Ishikawa (cell line): ENCODE results near the gene CARS1.

Source experiments
- CEBPB ChIP-seq: IDR thresholded peaks from 2 replicates; pipeline ENCODE4 v1.6.1; 2012
- CREB1 ChIP-seq: IDR thresholded peaks from 2 replicates; pipeline ENCODE4 v1.6.1; 2012; ENCODE audit warnings: low read depth
- EGR1 ChIP-seq: IDR thresholded peaks from 2 replicates; pipeline ENCODE4 v1.6.1; 2012
- EP300 ChIP-seq: IDR thresholded peaks from 2 replicates; pipeline ENCODE4 v1.6.1; 2012; ENCODE audit warnings: borderline replicate concordance
- FOXM1 ChIP-seq: IDR thresholded peaks from 2 replicates; pipeline ENCODE4 v1.6.1; 2012; ENCODE audit warnings: low read depth, borderline replicate concordance
- NFIC ChIP-seq: IDR thresholded peaks from 2 replicates; pipeline ENCODE4 v1.6.1; 2012
- RAD21 ChIP-seq: IDR thresholded peaks from 2 replicates; pipeline ENCODE4 v1.6.1; 2012; ENCODE audit warnings: low read depth
- TAF1 ChIP-seq: IDR thresholded peaks from 2 replicates; pipeline ENCODE4 v1.6.1; 2012; ENCODE audit warnings: low read depth, mild to moderate bottlenecking
- TCF12 ChIP-seq: IDR thresholded peaks from 2 replicates; pipeline ENCODE4 v1.6.1; 2012; ENCODE audit warnings: low read depth
- TEAD4 ChIP-seq: IDR thresholded peaks from 2 replicates; pipeline ENCODE4 v1.6.1; 2012
- YY1 ChIP-seq: IDR thresholded peaks from 2 replicates; pipeline ENCODE4 v1.6.1; 2012; ENCODE audit warnings: low read depth
- ZBTB7A ChIP-seq: IDR thresholded peaks from 2 replicates; pipeline ENCODE4 v1.6.1; 2012; ENCODE audit warnings: low read depth
- TF ChIP-seq, protein P1 (sequence below): IDR thresholded peaks from 2 replicates; pipeline ENCODE4 v1.6.1; 2012; ENCODE audit warnings: low read depth, mild to moderate bottlenecking
- TF ChIP-seq, protein P2 (sequence below): IDR thresholded peaks from 2 replicates; pipeline ENCODE4 v1.6.1; 2012
- TF ChIP-seq, protein P3 (sequence below): IDR thresholded peaks from 2 replicates; pipeline ENCODE4 v1.6.1; 2012

Gene CARS1

DNA sequence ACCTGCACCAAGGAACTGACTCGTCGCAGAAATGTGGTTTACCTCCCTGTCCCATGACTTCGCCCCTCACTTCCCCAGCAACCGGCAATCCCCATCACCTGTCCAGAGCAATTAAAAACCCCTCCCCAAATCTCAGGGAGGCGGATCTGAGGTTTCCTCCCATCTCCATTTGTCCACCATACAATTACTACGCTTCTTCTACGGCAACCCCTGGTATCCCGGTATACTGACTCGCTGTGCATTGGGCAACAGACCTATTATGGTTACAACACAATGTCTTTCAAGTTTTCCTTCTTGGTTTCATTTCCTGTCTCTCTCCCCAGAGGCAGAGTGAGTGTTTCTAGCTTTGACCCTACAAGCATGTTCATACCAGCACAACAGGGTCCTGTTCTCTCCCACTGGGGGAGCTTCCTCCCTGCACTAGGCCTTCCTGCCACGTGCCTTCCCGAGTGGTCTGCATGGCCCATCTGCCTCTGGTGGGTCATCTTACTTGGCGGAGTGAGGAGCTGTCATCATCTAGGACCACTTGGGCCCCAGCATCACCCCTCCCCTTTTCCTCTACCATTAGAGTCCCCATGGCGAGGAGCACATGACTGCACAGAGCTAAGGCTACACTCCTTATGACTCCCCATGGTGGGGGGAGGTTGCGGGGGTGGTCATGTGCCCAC, 34.8 kb downstream of the CARS1 start:
- TF ChIP-seq TEAD4 (no peak), RAD21 (no peak), TCF12 (no peak), CEBPB (no peak), EP300 (no peak), YY1 (no peak), EGR1 (no peak), FOXM1 (no peak), TAF1 (no peak), ZBTB7A (no peak), NFIC (no peak), CREB1 (no peak)
- TF ChIP-seq, protein P1, sequence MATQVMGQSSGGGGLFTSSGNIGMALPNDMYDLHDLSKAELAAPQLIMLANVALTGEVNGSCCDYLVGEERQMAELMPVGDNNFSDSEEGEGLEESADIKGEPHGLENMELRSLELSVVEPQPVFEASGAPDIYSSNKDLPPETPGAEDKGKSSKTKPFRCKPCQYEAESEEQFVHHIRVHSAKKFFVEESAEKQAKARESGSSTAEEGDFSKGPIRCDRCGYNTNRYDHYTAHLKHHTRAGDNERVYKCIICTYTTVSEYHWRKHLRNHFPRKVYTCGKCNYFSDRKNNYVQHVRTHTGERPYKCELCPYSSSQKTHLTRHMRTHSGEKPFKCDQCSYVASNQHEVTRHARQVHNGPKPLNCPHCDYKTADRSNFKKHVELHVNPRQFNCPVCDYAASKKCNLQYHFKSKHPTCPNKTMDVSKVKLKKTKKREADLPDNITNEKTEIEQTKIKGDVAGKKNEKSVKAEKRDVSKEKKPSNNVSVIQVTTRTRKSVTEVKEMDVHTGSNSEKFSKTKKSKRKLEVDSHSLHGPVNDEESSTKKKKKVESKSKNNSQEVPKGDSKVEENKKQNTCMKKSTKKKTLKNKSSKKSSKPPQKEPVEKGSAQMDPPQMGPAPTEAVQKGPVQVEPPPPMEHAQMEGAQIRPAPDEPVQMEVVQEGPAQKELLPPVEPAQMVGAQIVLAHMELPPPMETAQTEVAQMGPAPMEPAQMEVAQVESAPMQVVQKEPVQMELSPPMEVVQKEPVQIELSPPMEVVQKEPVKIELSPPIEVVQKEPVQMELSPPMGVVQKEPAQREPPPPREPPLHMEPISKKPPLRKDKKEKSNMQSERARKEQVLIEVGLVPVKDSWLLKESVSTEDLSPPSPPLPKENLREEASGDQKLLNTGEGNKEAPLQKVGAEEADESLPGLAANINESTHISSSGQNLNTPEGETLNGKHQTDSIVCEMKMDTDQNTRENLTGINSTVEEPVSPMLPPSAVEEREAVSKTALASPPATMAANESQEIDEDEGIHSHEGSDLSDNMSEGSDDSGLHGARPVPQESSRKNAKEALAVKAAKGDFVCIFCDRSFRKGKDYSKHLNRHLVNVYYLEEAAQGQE = no peak
- TF ChIP-seq, protein P2, sequence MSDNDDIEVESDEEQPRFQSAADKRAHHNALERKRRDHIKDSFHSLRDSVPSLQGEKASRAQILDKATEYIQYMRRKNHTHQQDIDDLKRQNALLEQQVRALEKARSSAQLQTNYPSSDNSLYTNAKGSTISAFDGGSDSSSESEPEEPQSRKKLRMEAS = no peak
- TF ChIP-seq, protein P3, sequence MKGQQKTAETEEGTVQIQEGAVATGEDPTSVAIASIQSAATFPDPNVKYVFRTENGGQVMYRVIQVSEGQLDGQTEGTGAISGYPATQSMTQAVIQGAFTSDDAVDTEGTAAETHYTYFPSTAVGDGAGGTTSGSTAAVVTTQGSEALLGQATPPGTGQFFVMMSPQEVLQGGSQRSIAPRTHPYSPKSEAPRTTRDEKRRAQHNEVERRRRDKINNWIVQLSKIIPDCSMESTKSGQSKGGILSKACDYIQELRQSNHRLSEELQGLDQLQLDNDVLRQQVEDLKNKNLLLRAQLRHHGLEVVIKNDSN = no peak

DNA sequence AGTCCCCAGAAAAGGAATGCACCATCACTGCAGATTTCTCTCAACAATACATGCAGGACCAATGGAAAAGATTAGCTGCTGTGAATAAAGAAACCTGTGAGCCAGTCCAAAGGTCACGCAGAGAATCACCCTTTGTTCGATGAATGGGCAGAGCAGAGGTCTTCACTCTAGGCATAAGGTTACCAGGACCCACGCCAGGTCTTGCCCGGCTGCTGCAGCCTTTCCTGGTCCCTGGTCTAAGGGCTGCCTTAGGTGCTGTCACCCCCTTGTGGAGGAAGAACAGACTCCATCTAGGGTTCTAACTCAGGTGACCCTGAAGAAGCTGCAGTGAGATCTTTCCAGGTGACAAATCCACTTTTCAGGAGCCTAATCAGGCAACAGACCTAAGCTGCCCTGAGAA, 36.1 kb downstream of the CARS1 start:
- no peak for TF ChIP-seq CEBPB
- no peak for TF ChIP-seq FOXM1
- TF ChIP-seq RAD21 = peak; percentile 83
- TF ChIP-seq TAF1 = no peak

DNA sequence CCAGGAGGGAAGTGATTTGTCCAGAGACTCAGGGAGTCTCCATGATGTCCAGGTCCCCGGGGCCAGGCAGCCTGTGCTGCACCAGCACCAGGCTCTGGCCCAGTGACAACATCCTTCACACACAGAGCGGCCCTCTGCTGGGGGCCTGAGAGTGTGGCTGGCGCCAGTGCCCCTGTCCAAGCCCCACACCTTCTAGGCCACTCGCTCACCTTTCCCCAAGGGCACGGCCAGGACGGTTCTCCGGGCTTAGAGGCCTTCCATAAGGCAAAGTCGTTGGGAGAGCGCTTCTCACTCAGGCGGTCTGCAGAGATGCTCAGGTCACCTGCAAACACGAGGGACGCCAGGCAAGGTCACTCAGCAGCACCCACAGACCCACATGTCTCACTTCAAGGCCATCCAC, 37.2 kb downstream of the CARS1 start:
- TF ChIP-seq CREB1 (no peak), RAD21 (no peak), FOXM1 (no peak), CEBPB (no peak)

DNA sequence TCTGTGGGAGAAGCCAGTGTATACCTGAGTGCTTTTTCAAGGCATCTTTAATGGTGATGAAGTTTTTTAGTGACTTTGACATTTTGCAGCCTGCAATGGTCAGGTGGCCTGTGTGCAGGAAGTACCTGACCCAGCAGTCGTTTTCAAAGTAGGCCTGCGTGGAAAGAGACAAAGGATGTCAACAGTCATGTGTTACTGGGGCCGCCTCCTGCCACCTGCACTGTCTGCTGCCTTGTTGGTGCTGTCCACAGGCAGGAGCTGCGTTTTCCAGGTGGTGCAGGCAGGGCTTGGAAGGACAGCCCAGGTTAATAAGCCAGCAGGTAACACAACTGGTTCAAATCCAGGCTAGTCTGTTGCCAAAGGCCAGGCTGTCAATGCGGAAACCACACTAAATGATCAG, 38.6 kb downstream of the CARS1 start:
- TF ChIP-seq RAD21 = no peak

DNA sequence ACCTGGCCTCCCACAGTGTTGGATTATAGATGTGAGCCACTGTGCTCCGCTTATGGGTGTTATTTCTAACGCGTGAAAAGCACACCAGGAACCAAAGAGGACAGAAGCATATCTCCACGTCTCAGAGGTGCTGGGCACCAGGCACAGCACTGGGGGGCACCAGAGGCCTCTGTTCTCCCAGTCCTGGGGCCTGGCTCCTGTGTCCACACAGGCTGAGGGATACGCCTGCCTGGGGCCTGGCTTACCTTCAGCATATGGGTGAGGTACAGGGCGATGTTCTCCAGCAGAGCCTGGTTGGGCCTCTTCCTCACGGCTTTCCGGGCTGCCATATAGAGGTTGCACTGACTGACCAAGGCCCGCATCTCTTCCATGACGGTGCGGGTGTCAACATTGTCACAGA, 40.4 kb downstream of the CARS1 start:
- no peak for TF ChIP-seq ZBTB7A
- TF ChIP-seq EGR1 = no peak
- no peak for TF ChIP-seq FOXM1
- TF ChIP-seq RAD21 = no peak
- TF ChIP-seq, protein P1 = no peak
- no peak for TF ChIP-seq CREB1
- TF ChIP-seq EP300 = no peak
- no peak for TF ChIP-seq YY1
- no peak for TF ChIP-seq NFIC
- TF ChIP-seq TAF1 = no peak
- TF ChIP-seq TEAD4 = no peak
- no peak for TF ChIP-seq CEBPB
- TF ChIP-seq, protein P2 = no peak
- TF ChIP-seq, protein P3 = no peak
- TF ChIP-seq TCF12 = no peak

DNA sequence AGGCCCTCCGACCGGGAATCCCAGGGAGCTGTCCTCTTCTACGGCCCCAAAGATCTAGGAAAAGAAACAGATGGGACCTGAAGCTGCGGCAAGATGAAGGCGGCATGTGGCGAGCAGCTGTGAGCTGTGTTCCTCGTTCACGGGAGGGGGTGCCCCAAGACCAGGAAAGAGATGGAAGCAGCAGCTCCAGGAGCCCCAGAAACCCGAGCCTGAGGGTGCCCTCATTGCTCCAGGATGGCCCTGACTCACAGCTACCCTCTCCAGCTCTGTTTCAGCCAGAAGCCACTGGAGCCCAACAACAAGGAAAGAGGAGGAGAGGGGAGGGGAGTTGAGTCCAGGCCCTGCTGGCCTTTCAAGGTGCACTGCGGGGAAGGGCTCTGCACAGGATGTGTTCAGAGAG, 41.4 kb downstream of the CARS1 start:
- TF ChIP-seq, protein P1 = no peak
- TF ChIP-seq CREB1 (no peak), TEAD4 (no peak)
